Hepatocyte (in vitro differentiated cells): ENCODE measurements around the gene TMEM141.

Experiments used
- CTCF ChIP-seq: fragments of 200-600 bp; sonication (generic); IDR thresholded peaks from 2 replicates; pipeline ENCODE4 v1.5.1; 2016; ENCODE audit warnings: antibody characterized with exemption, mild to moderate bottlenecking; ENCODE audit not compliant: poor library complexity
- EZH2phosphoT487 ChIP-seq: fragments of 200-600 bp; sonication (generic); IDR thresholded peaks from one replicate; pipeline ENCODE4 v1.6.1; 2018; ENCODE audit warnings: antibody characterized with exemption, mild to moderate bottlenecking, low read depth, moderate library complexity; ENCODE audit not compliant: unreplicated experiment, severe bottlenecking

DNA sequence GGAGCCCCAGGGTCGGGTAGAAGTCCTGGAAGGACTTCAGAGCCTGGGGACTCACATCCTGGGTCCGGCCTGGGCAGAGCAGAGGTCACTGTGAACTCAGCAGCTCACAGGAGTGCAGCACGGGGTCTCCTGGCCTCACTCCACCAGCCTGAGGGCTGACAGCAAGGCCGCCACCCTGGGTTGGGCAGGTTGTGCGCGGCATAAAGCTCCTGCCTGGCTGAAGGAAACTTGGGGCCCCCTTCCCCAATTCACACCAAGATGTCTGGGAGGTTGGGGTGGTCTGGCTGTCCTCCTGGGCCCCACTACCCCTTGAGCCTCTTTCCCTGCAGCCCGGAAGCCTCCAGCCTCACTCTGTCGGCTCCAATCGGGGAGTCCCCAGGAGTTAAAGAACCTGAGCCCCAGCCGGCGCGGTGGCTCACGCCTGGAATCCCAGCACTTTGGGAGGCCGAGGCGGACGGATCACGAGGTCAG is 28.9 kb upstream of the TMEM141 start:
- TF ChIP-seq CTCF = no peak
- no peak for TF ChIP-seq EZH2phosphoT487
